DOHH2 (cell line): ENCODE results near the gene ISOC2.

Source experiments
- EZH2phosphoT487 ChIP-seq: fragments of 200-600 bp; sonication (generic); IDR thresholded peaks from 2 replicates; pipeline ENCODE4 v1.6.1; 2017; ENCODE audit warnings: borderline replicate concordance, mild to moderate bottlenecking, antibody characterized with exemption, low read length, moderate library complexity, mixed read lengths
- TF ChIP-seq, protein P1 (sequence below): fragments of 200-600 bp; sonication (generic); IDR thresholded peaks from one replicate; pipeline ENCODE4 v1.5.1; 2014; ENCODE audit warnings: antibody characterized with exemption, mild to moderate bottlenecking, low read depth, low read length; ENCODE audit not compliant: poor library complexity, severe bottlenecking

DNA sequence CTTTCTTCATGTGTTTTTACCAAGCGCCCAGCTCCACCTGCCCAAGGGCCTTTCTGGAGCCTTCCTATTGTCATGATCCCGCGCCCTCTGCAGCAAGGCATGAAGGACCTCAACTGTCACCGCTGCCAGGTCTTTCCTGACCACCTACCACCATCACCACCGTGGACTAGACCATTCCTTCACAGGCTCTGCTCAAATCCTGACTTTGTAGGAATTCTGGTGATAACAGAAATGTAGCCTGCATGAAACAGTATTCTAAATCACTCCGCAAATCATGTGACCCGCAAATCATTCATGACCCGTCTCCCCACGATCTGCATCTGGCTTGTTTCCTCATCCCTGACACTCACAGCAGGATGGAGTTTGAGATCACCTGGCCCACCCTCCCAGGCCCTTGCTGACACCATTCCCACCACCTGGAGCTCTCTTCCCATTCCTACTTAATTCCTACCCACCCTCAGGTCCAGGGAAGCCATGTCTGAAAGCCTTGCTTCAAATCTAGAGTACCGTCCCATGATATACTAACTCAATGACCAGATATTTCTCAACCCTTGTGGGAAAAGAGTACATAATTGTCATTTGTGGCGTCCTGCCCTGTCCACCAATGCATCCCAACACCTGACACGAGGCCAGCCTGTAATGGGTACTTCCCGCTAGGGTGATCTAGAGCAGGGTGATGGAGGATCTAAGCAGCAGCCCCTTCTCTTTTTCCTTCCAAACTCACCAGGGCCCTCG lies 55.2 kb downstream of the ISOC2 start:
- TF ChIP-seq, protein P1, sequence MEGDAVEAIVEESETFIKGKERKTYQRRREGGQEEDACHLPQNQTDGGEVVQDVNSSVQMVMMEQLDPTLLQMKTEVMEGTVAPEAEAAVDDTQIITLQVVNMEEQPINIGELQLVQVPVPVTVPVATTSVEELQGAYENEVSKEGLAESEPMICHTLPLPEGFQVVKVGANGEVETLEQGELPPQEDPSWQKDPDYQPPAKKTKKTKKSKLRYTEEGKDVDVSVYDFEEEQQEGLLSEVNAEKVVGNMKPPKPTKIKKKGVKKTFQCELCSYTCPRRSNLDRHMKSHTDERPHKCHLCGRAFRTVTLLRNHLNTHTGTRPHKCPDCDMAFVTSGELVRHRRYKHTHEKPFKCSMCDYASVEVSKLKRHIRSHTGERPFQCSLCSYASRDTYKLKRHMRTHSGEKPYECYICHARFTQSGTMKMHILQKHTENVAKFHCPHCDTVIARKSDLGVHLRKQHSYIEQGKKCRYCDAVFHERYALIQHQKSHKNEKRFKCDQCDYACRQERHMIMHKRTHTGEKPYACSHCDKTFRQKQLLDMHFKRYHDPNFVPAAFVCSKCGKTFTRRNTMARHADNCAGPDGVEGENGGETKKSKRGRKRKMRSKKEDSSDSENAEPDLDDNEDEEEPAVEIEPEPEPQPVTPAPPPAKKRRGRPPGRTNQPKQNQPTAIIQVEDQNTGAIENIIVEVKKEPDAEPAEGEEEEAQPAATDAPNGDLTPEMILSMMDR: no peak
- no peak for TF ChIP-seq EZH2phosphoT487
